COLO829 (cell line): ENCODE data around the gene SPACA7.

Experiments used
- DNase-seq: peaks from one replicate; pipeline ENCODE4 v3.0.0; 2012; ENCODE audit warnings: low spot score

Gene SPACA7, protein sequence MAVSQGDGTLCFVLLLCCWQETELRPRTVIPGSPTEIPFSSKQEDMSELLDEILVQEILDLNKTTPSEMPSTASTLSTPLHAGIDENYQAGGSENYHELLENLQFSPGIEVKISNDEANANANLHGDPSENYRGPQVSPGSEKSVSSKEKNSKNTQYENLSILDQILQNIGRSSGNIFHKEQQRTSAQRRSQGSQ

GRCh38 chr13:112376050-112376681 lies at the start of gene SPACA7:
Gene SPACA7 (plus strand): TSS chr13:112376355. CDS start chr13:112376386, 31 bp downstream.
- no peak for DNase-seq

DNA sequence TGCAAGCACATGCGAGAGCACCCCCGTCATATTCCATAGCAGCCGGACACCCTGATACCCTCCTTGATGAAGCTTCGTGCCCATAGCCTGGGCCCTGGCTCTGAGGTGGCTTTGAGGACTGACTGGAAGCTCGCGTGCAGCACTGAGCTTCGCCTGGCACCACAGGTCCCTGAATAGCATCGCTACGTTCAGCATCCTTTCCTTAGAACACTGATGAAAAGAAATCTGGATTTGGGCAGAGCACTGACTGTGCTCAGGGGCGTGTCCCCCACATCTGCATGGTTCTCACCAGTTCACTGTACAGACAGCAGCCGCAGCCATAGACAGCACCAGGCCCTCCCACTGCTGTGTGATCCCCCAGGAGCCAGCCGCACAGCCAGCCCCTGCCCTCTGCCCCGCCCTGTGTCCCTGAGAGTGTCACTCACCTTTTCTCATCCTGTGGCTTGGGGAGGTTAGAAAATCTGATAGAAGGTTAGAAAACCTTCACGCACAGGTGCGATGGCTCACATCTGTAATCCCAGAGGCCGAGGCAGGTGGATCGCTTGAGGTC lies 49.3 kb upstream of the SPACA7 start:
- DNase-seq, result no peak

- DNase-seq, result no peak
Measured at GRCh38 chr13:112328936-112329335, 47.2 kb upstream of the SPACA7 start.

DNA sequence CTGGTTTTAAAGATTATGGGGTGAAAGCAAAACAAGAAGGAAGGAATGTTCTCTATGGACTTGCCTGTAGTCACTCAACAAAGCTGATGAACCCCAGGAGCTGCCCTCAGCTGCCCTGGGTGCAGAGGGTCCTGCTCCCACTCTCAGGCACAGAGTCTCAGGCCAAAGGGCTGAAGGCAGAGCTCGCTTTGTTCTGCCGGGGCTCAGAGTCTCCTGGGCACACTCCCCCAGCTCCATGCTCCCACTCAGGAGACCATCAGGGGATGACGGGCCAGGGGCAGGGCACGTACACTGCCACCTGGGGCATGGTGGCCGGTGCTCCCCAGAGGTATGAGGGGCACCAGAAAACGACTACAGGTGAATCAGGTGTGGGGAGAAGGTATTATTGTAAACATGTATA lies 46.8 kb upstream of the SPACA7 start:
- no peak for DNase-seq

- DNase-seq, result no peak
Measured at GRCh38 chr13:112330066-112330465, 46.1 kb upstream of the SPACA7 start.

DNA sequence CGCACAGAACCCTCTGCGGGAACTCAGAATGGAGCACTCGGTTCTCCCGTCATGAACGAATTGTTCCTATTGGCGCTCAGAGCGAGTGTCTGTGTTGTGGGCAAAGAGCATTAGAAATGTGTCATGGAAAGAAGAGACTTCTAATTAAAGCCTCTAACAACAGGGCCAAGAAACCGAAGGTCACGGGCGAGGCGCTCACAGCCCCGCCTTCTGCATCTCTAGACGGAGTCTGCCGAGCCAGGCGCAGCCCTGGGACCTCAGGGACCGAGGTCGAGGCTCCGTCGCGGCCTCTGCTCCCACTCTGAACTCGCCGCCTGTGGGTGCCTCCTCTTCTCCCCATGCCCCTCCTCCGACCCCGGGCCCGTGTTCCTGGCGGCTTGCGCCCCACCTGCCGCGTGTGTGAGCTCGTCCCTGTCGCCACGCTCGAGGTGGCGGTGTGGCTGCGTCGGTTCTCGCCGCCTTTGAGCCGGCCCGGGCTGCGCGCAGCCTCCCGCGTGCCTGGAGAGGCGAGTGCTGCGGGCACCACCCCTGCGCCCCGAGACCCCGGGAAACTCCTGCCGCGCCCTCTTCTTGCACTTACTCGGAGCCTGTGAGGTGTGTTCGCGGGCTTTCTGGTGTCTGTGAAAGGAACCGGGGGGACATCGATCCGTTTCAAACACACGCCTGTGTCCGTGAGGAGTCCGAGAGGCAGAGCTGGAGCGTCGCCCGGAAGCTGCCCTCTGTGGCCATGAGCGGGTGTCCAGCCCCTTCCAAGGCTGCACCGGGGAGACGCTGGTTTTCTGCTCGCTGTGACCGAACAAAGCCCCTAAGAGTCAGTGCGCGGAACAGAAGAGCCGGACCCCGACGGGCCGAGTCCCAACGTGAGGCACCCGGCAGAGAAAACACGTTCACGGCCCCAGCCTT lies 45.4 kb upstream of the SPACA7 start:
- DNase-seq, result no peak

DNA sequence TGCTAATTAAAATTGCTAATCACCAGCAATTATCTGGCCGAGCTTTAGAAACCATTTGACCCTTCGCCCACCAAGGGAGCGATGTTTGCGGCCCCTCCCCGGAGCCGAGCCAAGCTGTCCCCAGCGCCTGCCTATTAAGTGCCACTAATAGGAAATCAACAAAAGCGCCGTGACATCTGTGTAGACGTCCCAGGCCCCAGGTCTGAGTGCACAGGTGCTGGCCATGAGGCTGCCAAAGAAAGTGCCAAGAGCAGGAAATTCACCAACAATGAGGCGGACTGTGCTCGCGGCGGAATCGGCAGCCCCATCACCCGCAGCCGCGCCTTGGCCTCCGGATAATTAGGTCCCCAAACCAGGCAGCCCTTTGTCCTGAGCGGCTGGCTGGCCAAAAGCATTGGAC lies 44.5 kb upstream of the SPACA7 start:
- no peak for DNase-seq

DNA sequence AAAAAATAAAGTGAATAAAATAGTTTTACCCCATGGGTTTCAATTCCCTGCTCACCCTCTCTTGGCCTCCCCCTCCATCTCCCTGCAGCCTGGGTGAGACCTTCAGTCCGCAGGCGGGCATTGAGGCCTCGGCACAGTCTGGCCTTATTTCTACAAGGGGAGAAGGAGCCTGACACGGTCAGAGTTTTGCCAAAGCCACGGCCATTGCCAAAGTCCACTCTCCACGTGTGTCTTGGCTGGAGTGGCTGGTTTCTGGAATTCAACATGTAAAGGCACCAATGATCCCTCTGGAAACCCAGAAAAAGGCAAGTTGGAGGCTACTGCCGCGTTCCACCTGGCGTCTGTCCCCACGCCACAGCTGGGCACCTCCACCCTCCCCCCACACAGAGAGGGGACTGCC lies 43.4 kb upstream of the SPACA7 start:
- no peak for DNase-seq

GRCh38 chr13:112333756-112334543 lies 42.2 kb upstream of the SPACA7 start:
- peak; percentile 44 for DNase-seq

DNA sequence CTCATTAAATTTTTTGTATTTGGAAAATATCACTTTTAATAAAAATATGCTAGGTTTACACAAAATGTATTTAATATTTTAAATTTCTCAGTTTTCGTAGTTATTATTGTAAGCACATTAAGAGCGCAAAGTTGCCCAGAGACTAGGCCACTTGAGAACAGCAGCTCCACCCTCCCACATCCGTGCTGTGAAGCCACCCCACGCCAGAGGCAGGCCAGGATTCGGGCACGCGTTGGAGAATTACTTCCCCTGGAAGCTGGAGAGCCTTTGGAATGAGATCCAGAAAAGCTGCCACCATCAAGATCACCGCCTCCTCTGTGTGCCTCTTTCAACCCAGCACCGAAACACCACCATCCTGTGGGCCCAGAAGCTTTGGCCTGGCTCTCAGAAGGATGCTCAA lies 41.0 kb upstream of the SPACA7 start:
- DNase-seq, result no peak

DNA sequence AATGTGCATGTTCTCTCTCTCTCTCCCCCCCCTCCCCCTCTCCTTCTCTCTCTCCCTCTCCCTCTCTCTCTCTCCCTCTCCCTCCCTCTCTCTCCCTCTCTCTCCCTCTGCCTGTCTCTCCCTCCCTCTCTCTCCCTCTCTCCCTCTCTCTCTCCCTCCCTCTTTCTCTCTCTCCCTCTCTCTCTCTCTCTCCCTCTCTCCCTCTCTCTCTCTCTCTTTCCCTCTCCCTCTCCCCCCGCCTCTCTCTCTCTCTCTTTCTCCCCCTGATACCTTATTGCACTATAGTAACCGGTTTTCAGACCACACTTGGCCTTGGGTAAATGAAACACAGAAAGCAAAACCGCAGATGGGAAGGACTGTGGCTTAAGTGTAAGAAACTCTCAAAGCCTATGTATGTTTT lies 34.7 kb upstream of the SPACA7 start:
- no peak for DNase-seq

- DNase-seq, result no peak
Measured at GRCh38 chr13:112341976-112342735, 34.0 kb upstream of the SPACA7 start.

GRCh38 chr13:112342841-112343361 lies 33.3 kb upstream of the SPACA7 start:
- DNase-seq, result no peak

- DNase-seq, result no peak
Measured at GRCh38 chr13:112343591-112343990, 32.6 kb upstream of the SPACA7 start.

DNA sequence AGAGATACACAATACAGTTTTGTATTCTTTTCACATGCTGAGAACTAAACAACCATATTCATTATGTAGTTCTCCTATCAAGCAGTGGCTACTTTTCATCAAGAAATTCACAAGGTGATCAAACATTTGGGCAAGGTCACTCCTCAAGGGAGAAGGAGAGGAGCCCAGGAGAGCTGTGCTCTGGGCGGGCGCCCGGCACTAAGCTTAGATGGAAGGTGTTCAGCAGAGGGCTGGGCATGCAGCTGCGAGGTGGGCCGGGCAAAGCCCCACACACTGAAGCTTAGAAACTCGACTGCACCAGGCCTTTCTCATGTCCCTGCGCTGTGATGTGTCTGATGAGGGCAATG lies 30.4 kb upstream of the SPACA7 start:
- no peak for DNase-seq

DNA sequence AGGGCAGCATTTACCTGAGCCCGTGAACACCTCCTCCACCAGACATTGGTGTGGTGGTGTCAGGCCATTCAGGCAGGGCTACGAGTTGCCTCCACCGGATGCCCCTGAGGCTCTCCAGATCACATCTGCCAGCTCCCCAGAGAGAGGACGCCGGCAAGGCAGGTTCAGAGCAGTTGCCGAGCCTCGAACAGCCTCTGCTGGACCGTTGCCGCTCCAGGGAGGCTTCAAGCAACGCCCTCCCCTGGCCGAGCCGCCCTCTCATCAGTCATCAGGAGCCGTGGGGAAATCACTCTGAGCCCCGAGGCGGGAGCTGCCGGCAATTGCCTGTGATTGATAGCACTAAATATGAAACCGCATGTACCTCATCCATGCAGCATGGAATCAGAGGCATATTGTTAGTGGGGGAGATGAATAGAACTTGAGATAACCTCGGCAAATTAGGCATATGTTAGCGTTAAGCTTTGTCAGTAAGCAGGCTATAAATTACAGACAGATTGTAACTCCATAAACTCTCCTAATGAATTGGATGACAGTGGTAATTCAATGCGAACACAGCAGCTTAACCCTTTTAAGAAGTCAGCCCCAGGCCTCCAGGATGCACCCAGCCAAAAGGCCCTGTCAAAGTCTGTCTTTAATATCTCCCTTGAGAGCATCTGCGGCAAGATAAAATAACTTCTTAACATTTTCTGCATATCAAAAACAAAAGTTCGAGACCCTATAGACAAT lies 29.8 kb upstream of the SPACA7 start:
- no peak for DNase-seq

DNA sequence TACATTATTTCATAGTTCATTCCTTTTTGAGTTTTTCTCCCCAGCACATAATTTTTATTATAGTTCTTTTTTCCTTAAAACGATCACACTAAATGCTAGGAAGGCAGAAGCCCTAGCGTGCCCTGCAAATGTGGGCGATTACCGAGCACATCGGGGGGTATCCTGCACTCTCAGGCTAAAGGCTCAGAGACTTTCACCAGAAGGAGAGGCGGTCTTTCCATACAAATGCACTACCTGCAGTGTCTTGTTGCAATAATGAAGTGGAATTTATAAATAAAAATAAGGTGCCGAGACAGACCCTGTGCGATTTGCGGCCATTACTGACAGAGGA lies 29.3 kb upstream of the SPACA7 start:
- no peak for DNase-seq

GRCh38 chr13:112347986-112348385 lies 28.2 kb upstream of the SPACA7 start:
- DNase-seq, result no peak

DNA sequence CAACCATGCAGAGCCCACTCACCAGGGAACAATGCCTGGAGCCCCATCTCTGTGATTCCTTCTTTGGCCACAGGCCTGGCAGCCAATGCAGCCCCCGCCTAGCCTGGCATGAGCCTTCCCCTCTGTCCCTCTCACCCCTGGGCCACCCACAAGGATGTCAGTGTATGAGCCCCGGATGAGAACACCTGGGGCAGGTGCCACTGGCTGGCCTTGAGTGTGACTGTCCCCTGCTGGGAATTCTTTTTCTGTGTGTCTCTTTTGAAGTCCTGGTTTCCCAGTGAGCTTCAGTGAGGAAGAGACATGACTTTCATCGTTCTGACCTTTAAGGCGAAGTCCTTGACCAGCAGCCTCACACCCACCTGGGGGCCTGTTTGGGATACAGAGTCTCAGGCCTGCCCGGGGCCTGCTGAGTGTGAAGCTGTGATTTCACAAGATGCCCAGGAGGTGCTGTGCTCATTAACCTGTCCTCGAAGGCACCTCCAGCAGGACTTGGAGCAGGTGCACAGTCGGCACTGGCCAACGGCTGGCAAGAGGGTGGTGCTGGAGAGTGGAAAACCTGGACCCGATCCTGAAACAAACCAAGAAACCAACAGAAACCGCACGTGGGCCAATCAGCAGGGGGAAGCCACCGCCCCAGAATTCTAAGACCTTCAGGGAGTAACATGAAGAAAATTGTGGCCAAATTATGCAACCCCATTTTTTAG lies 27.4 kb upstream of the SPACA7 start:
- DNase-seq, result no peak

DNA sequence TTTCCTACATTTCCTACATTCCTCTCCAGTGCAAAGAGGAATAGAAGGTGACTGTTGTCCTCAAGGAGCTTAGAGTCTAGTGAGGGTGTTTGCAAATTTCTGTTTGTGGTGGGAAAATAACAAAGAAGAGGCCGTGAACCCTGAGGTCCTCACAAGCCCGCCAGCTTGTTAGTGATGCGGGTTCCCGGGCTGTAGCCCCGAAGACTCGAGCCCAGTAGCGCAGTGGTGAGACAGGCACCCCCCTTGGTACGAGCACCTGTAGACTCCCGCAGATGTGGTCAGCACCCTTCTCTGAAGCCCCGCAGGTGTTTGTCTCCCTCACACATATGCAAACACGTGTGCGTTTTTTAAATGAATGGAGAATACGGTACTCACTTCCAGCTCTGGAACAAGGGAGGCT lies 26.5 kb upstream of the SPACA7 start:
- no peak for DNase-seq
